Loucy (cell line): ENCODE results near the gene PMVK.

Experiments
- H2AFZ ChIP-seq: fragments of 200-600 bp; sonication (generic); 2 replicates; pipeline ENCODE4 v1.6.0; 2016; ENCODE audit warnings: antibody characterized with exemption, mild to moderate bottlenecking, low read length, moderate library complexity
- H3F3A ChIP-seq: fragments of 200-600 bp; 2 replicates; pipeline ENCODE4 v1.6.0; 2016; ENCODE audit warnings: antibody characterized with exemption, low read depth, mild to moderate bottlenecking
- H3K27me3 ChIP-seq: fragments of 200-600 bp; sonication (generic); 2 replicates; pipeline ENCODE4 v1.6.1; 2014; ENCODE audit warnings: low read length, mild to moderate bottlenecking; ENCODE audit not compliant: insufficient read depth, poor library complexity, severe bottlenecking
- H3K36me3 ChIP-seq: fragments of 200-600 bp; sonication (generic); 2 replicates; pipeline ENCODE4 v1.6.1; 2016; ENCODE audit warnings: low read length; ENCODE audit not compliant: insufficient read depth
- H3K4me1 ChIP-seq: fragments of 200-600 bp; sonication (generic); 2 replicates; pipeline ENCODE4 v1.5.1; 2014; ENCODE audit warnings: low read length, mild to moderate bottlenecking; ENCODE audit not compliant: insufficient read depth, poor library complexity, severe bottlenecking
- H3K4me2 ChIP-seq: fragments of 200-600 bp; sonication (generic); 2 replicates; pipeline ENCODE4 v1.6.0; 2014; ENCODE audit warnings: antibody characterized with exemption, low read length, low read depth, mild to moderate bottlenecking; ENCODE audit not compliant: poor library complexity, severe bottlenecking
- H3K4me3 ChIP-seq: fragments of 200-600 bp; sonication (generic); 2 replicates; pipeline ENCODE4 v1.5.1; 2014; ENCODE audit warnings: low read length, mild to moderate bottlenecking, mixed read lengths; ENCODE audit not compliant: poor library complexity, severe bottlenecking
- H3K79me2 ChIP-seq: fragments of 200-600 bp; sonication (generic); 2 replicates; pipeline ENCODE4 v1.6.1; 2014; ENCODE audit warnings: low read length; ENCODE audit not compliant: insufficient read depth
- H3K9ac ChIP-seq: fragments of 200-600 bp; sonication (generic); 2 replicates; pipeline ENCODE4 v1.6.0; 2014; ENCODE audit warnings: mild to moderate bottlenecking, low read depth, low read length, moderate library complexity; ENCODE audit not compliant: poor library complexity, severe bottlenecking
- H3K9me2 ChIP-seq: fragments of 200-600 bp; sonication (generic); replicated peaks from 2 replicates; pipeline ENCODE4 v1.6.1; 2016; ENCODE audit warnings: low read depth, low read length, mixed read lengths
- H3K9me3 ChIP-seq: fragments of 200-600 bp; sonication (generic); 2 replicates; pipeline ENCODE4 v1.6.1; 2014; ENCODE audit warnings: mild to moderate bottlenecking, antibody characterized with exemption, low read length, low read depth; ENCODE audit not compliant: insufficient read depth
- H4K20me1 ChIP-seq: fragments of 200-600 bp; sonication (generic); 2 replicates; pipeline ENCODE4 v1.6.0; 2014; ENCODE audit warnings: antibody characterized with exemption, low read length, mild to moderate bottlenecking; ENCODE audit not compliant: insufficient read depth, poor library complexity, severe bottlenecking
- CTCF ChIP-seq: fragments of 200-600 bp; sonication (generic); conservative IDR thresholded peaks from 2 replicates; pipeline ENCODE4 v1.5.1; 2014; ENCODE audit warnings: mild to moderate bottlenecking, antibody characterized with exemption, low read length
- EZH2phosphoT487 ChIP-seq: fragments of 200-600 bp; IDR thresholded peaks from 2 replicates; pipeline ENCODE4 v1.6.1; 2018; ENCODE audit warnings: antibody characterized with exemption, mild to moderate bottlenecking, moderate library complexity, borderline replicate concordance

The PMVK gene

GRCh38 chr1:154948079-154948478, 11.6 kb upstream of the PMVK start:
- H3K36me3 ChIP-seq: peaks cover 47% of the 10 kb centered on the region; the same call in 1 of the 2 replicates
- peaks cover 39% of the 10 kb centered on the region for H3K79me2 ChIP-seq
- peaks cover 59% of the 10 kb centered on the region for H3K4me1 ChIP-seq
- H3K9ac ChIP-seq: peak overlapping the region; percentile 46
- no peak overlapping the region for H2AFZ ChIP-seq
- H3K9me2 ChIP-seq: no peaks in the 10 kb centered on the region
- H3K27me3 ChIP-seq: no peaks in the 10 kb centered on the region
- H3F3A ChIP-seq: 0 out of 2 replicates have a peak, but pooled peaks cover 4% of the 10 kb centered on the region
- H4K20me1 ChIP-seq: peaks cover 9% of the 10 kb centered on the region
- no peaks in the 10 kb centered on the region for H3K9me3 ChIP-seq
- TF ChIP-seq EZH2phosphoT487 (no peak), CTCF (no peak)
- peak overlapping the region; percentile 27 for H3K4me2 ChIP-seq
- no peak overlapping the region for H3K4me3 ChIP-seq

GRCh38 chr1:154945962-154946850, 9.7 kb upstream of the PMVK start:
- no peak for TF ChIP-seq CTCF
- no peak for TF ChIP-seq EZH2phosphoT487
- H3K4me3 ChIP-seq: no peak overlapping the region
- H4K20me1 ChIP-seq: peaks cover 8% of the 10 kb centered on the region
- no peaks in the 10 kb centered on the region for H3K9me2 ChIP-seq
- no peak overlapping the region for H3K4me2 ChIP-seq
- H3K4me1 ChIP-seq: peaks cover 60% of the 10 kb centered on the region
- no peaks in the 10 kb centered on the region for H3F3A ChIP-seq
- peaks cover 46% of the 10 kb centered on the region; the same call in 1 of the 2 replicates for H3K36me3 ChIP-seq
- peaks cover 21% of the 10 kb centered on the region for H3K79me2 ChIP-seq
- no peaks in the 10 kb centered on the region for H3K9me3 ChIP-seq
- no peaks in the 10 kb centered on the region for H3K27me3 ChIP-seq
- H3K9ac ChIP-seq: no peak overlapping the region
- H2AFZ ChIP-seq: no peak overlapping the region

- TF ChIP-seq CTCF (no peak), EZH2phosphoT487 (no peak)
- H4K20me1 ChIP-seq: no peaks in the 10 kb centered on the region
- no peak overlapping the region for H2AFZ ChIP-seq
- H3K9me2 ChIP-seq: no peaks in the 10 kb centered on the region
- H3K36me3 ChIP-seq: peaks cover 38% of the 10 kb centered on the region; the same call in 1 of the 2 replicates
- no peak overlapping the region for H3K4me2 ChIP-seq
- peaks cover 60% of the 10 kb centered on the region for H3K4me1 ChIP-seq
- no peaks in the 10 kb centered on the region for H3K27me3 ChIP-seq
- no peak overlapping the region for H3K9ac ChIP-seq
- no peaks in the 10 kb centered on the region for H3F3A ChIP-seq
- H3K9me3 ChIP-seq: no peaks in the 10 kb centered on the region
- peaks cover 13% of the 10 kb centered on the region; the same call in 1 of the 2 replicates for H3K79me2 ChIP-seq
- no peak overlapping the region for H3K4me3 ChIP-seq
Measured at GRCh38 chr1:154945160-154945961, 8.8 kb upstream of the PMVK start.
